GM23338 (cell line): ENCODE measurements around the gene DMD. TPM values are rescaled to one million over a fixed set of nuclear protein-coding genes. Genes with fewer than 3 reads are reported as not detected.
"Not testable (repeated sequence)": the region's sequence is repeated elsewhere in the genome, so short reads cannot be mapped to it uniquely, and the experiment has no call there.

Source experiments
- ATAC-seq: fragments of 200-7000 bp; cut with Tn5 transposase; 3 replicates; pipeline ENCODE4 v1.9.1; 2020
- DNase-seq: peaks from one replicate; pipeline ENCODE4 v3.0.0-alpha.2; 2015; ENCODE audit warnings: low spot score
- H2AFZ ChIP-seq: fragments of 200-600 bp; sonication (generic); 2 replicates; pipeline ENCODE4 v1.8.0; 2016; ENCODE audit warnings: antibody characterized with exemption, mild to moderate bottlenecking, moderate library complexity
- H3F3A ChIP-seq: fragments of 200-600 bp; sonication (generic); replicated peaks from 2 replicates; pipeline ENCODE4 v1.8.0; 2017; ENCODE audit warnings: antibody characterized with exemption, mixed run types, low read depth
- H3K27ac ChIP-seq: fragments of 200-600 bp; sonication (generic); 2 replicates; pipeline ENCODE4 v1.6.1; 2016; ENCODE audit warnings: low read depth
- H3K27me3 ChIP-seq: fragments of 200-600 bp; sonication (generic); 2 replicates; pipeline ENCODE4 v1.8.0; 2016; ENCODE audit warnings: mild to moderate bottlenecking, mixed run types, moderate library complexity; ENCODE audit not compliant: insufficient read depth
- H3K36me3 ChIP-seq: fragments of 200-600 bp; sonication (generic); 2 replicates; pipeline ENCODE4 v1.8.0; 2016; ENCODE audit warnings: mild to moderate bottlenecking; ENCODE audit not compliant: insufficient read depth
- H3K4me1 ChIP-seq: fragments of 200-600 bp; sonication (generic); 2 replicates; pipeline ENCODE4 v1.8.0; 2016; ENCODE audit warnings: mild to moderate bottlenecking, moderate library complexity; ENCODE audit not compliant: insufficient read depth
- H3K4me2 ChIP-seq: fragments of 200-600 bp; sonication (generic); 2 replicates; pipeline ENCODE4 v1.7.1; 2017; ENCODE audit warnings: mixed run types
- H3K4me3 ChIP-seq: fragments of 200-600 bp; sonication (generic); 2 replicates; pipeline ENCODE4 v1.6.1; 2016; ENCODE audit warnings: mixed run types
- H3K79me2 ChIP-seq: fragments of 200-600 bp; sonication (generic); replicated peaks from 2 replicates; pipeline ENCODE4 v1.8.0; 2017; ENCODE audit warnings: mild to moderate bottlenecking; ENCODE audit not compliant: insufficient read depth
- H3K9me2 ChIP-seq: fragments of 200-600 bp; sonication (generic); 2 replicates; pipeline ENCODE4 v1.8.0; 2017; ENCODE audit not compliant: insufficient read depth
- H4K20me1 ChIP-seq: fragments of 200-600 bp; sonication (generic); replicated peaks from 2 replicates; pipeline ENCODE4 v1.8.0; 2017; ENCODE audit warnings: mild to moderate bottlenecking; ENCODE audit not compliant: insufficient read depth
- H3K27ac Mint-ChIP-seq: 2 replicates; pipeline ENCODE4 v1.8.0; 2020; ENCODE audit warnings: inconsistent platforms, mild to moderate bottlenecking, moderate library complexity, mixed read lengths
- H3K27me3 Mint-ChIP-seq: 3 replicates; pipeline ENCODE4 v1.8.0; 2022; ENCODE audit warnings: low read depth, mild to moderate bottlenecking, moderate library complexity, mixed read lengths, inconsistent platforms; ENCODE audit not compliant: insufficient read depth, poor library complexity
- H3K36me3 Mint-ChIP-seq: 3 replicates; pipeline ENCODE4 v1.8.0; 2021; ENCODE audit warnings: low read depth, mild to moderate bottlenecking, inconsistent platforms, moderate library complexity, mixed read lengths
- H3K4me1 Mint-ChIP-seq: 3 replicates; pipeline ENCODE4 v1.8.0; 2020; ENCODE audit warnings: mild to moderate bottlenecking, inconsistent platforms, mixed read lengths
- H3K4me3 Mint-ChIP-seq: 3 replicates; pipeline ENCODE4 v1.8.0; 2021; ENCODE audit warnings: moderate library complexity, mild to moderate bottlenecking, inconsistent platforms, mixed read lengths
- H3K9me3 Mint-ChIP-seq: 3 replicates; pipeline ENCODE4 v1.8.0; 2020; ENCODE audit warnings: moderate library complexity, mild to moderate bottlenecking, inconsistent platforms, mixed read lengths
- EZH2 ChIP-seq: fragments of 200-600 bp; sonication (generic); IDR thresholded peaks from one replicate; pipeline ENCODE4 v1.8.0; 2017; ENCODE audit warnings: antibody characterized with exemption, mild to moderate bottlenecking, low read depth; ENCODE audit not compliant: unreplicated experiment
- NANOG ChIP-seq: IDR thresholded peaks from 2 replicates; pipeline ENCODE4 v1.6.1; 2016; ENCODE audit warnings: antibody characterized with exemption, borderline replicate concordance
- POLR2AphosphoS5 ChIP-seq: IDR thresholded peaks from 2 replicates; pipeline ENCODE4 v1.6.1; 2016; ENCODE audit warnings: antibody characterized with exemption, low read depth
- STAT1 ChIP-seq: IDR thresholded peaks from one replicate; pipeline ENCODE4 v1.6.1; 2016; ENCODE audit warnings: antibody characterized with exemption; ENCODE audit not compliant: unreplicated experiment
- ZNF114 ChIP-seq: fragments of 250-450 bp; sonication (Bioruptor Pico); IDR thresholded peaks from 2 replicates; pipeline ENCODE4 v1.5.0; 2020; ENCODE audit warnings: mild to moderate bottlenecking, moderate library complexity
- polyA plus RNA-seq: library from polyadenylated mRNA; unstranded; fragments of >200 nt; fragmentation: Nextera tagmentation; extraction: Ambion mirVana; gene quantifications from 2 replicates; pipeline ENCODE4 v1.2.1, GENCODE V29; 2016
- total RNA-seq: library from RNA; depleted of rRNA; stranded (reverse); fragments of >200 nt; shearing (Covaris generic); gene quantifications from 2 replicates; pipeline ENCODE4 v1.2.3, GENCODE V29; 2014
- TF ChIP-seq, protein P1 (sequence below): fragments of 250-450 bp; sonication (Bioruptor Pico); IDR thresholded peaks from 2 replicates; pipeline ENCODE4 v1.5.0; 2020; ENCODE audit warnings: mild to moderate bottlenecking, moderate library complexity
- TF ChIP-seq, protein P2 (sequence below): IDR thresholded peaks from one replicate; pipeline ENCODE4 v1.6.1; 2018; ENCODE audit warnings: antibody characterized with exemption; ENCODE audit not compliant: unreplicated experiment
- TF ChIP-seq, protein P3 (sequence below): IDR thresholded peaks from 2 replicates; pipeline ENCODE4 v1.6.1; 2016; ENCODE audit warnings: antibody characterized with exemption

DMD gene
- total and polyA plus RNA-seq, 2 experiments from 2014 or later: 4.5 to 7.6 TPM

DNA sequence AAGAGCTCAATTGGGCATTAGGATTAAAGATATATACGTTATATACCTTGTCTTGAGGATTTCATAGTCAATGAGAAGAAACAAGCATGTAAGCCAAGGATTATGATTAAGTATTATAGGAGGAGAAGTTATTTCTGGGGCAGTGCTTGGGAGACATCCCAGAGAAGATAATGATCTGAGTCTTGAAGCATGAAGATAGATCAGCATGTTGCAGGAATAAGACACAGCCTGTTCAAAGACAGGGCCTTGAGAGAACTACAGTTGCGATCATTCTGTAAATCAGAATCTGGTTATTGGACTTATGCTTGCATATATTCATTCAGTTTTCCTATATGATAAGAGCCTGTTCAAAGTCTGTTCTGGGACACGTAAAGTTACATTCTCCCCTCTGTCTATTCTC lies 1277.3 kb downstream of the DMD start (continued):
- TF ChIP-seq, protein P1, sequence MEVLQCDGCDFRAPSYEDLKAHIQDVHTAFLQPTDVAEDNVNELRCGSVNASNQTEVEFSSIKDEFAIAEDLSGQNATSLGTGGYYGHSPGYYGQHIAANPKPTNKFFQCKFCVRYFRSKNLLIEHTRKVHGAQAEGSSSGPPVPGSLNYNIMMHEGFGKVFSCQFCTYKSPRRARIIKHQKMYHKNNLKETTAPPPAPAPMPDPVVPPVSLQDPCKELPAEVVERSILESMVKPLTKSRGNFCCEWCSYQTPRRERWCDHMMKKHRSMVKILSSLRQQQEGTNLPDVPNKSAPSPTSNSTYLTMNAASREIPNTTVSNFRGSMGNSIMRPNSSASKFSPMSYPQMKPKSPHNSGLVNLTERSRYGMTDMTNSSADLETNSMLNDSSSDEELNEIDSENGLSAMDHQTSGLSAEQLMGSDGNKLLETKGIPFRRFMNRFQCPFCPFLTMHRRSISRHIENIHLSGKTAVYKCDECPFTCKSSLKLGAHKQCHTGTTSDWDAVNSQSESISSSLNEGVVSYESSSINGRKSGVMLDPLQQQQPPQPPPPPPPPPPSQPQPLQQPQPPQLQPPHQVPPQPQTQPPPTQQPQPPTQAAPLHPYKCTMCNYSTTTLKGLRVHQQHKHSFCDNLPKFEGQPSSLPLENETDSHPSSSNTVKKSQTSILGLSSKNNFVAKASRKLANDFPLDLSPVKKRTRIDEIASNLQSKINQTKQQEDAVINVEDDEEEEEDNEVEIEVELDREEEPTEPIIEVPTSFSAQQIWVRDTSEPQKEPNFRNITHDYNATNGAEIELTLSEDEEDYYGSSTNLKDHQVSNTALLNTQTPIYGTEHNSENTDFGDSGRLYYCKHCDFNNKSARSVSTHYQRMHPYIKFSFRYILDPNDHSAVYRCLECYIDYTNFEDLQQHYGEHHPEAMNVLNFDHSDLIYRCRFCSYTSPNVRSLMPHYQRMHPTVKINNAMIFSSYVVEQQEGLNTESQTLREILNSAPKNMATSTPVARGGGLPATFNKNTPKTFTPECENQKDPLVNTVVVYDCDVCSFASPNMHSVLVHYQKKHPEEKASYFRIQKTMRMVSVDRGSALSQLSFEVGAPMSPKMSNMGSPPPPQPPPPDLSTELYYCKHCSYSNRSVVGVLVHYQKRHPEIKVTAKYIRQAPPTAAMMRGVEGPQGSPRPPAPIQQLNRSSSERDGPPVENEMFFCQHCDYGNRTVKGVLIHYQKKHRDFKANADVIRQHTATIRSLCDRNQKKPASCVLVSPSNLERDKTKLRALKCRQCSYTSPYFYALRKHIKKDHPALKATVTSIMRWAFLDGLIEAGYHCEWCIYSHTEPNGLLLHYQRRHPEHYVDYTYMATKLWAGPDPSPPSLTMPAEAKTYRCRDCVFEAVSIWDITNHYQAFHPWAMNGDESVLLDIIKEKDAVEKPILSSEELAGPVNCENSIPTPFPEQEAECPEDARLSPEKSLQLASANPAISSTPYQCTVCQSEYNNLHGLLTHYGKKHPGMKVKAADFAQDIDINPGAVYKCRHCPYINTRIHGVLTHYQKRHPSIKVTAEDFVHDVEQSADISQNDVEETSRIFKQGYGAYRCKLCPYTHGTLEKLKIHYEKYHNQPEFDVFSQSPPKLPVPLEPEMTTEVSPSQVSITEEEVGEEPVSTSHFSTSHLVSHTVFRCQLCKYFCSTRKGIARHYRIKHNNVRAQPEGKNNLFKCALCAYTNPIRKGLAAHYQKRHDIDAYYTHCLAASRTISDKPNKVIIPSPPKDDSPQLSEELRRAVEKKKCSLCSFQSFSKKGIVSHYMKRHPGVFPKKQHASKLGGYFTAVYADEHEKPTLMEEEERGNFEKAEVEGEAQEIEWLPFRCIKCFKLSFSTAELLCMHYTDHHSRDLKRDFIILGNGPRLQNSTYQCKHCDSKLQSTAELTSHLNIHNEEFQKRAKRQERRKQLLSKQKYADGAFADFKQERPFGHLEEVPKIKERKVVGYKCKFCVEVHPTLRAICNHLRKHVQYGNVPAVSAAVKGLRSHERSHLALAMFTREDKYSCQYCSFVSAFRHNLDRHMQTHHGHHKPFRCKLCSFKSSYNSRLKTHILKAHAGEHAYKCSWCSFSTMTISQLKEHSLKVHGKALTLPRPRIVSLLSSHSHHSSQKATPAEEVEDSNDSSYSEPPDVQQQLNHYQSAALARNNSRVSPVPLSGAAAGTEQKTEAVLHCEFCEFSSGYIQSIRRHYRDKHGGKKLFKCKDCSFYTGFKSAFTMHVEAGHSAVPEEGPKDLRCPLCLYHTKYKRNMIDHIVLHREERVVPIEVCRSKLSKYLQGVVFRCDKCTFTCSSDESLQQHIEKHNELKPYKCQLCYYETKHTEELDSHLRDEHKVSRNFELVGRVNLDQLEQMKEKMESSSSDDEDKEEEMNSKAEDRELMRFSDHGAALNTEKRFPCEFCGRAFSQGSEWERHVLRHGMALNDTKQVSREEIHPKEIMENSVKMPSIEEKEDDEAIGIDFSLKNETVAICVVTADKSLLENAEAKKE (CRISPR knock-in tag): no peak
- TF ChIP-seq ZNF114 (CRISPR knock-in tag): no peak
- no peak for TF ChIP-seq NANOG
- TF ChIP-seq EZH2: no peak
- TF ChIP-seq STAT1: no peak

DNA sequence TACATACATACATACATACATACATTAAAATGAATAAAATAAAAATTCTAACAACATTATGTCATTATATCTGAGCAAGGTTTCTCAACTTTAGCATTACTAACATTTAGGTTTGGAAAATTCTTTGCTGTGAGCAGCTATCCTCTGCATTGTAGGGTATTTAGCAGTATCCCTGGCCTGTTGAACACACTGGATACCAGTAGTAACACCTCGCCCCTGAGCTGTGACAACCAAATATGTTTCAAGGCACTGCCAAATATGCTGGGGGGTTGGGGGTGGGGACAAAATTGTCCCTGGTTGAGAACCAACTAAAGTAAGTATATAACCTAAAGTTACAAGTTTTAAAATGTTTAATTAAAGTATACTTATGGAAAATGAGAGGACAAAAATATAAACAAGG lies 1278.6 kb downstream of the DMD start:
- no peaks in the 10 kb centered on the region for H3K27me3 Mint-ChIP-seq
- H3K4me1 ChIP-seq: no peaks in the 10 kb centered on the region

DNA sequence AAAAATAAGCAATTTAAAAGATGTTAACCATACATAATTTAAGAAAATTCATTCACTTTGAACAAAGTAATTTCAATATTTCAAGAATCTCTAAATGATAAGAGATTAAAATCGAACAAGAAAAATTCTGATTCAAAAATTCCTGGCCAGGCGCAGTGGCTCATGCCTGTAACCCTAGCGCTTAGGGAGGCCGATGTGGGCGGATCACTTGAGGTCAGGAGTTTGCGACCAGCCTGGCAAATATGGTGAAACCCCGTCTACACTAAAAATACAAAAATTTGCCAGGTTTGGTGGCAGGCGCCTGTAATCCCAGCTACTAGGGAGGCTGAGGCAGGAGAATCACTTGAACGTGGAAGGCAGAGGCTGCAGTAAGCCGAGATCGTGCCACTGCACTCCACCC lies 1279.0 kb downstream of the DMD start:
- not testable (repeated sequence) for ATAC-seq, H3K4me3 Mint-ChIP-seq, H3F3A ChIP-seq, H3K9me2 ChIP-seq, H3K4me1 ChIP-seq, H3K27ac ChIP-seq, H4K20me1 ChIP-seq, H3K4me1 Mint-ChIP-seq, H3K4me2 ChIP-seq, H3K36me3 ChIP-seq, DNase-seq, H3K27me3 Mint-ChIP-seq, H3K27me3 ChIP-seq, H2AFZ ChIP-seq, H3K36me3 Mint-ChIP-seq, H3K27ac Mint-ChIP-seq, H3K4me3 ChIP-seq, H3K79me2 ChIP-seq, H3K9me3 Mint-ChIP-seq

More for the DNA sequence above, 1278.6 kb downstream of the DMD start:
- Mint-ChIP-seq H3K4me3 (no peak overlapping the region), H3K27ac (no peak overlapping the region), H3K36me3 (no peaks in the 10 kb centered on the region), H3K9me3 (no peaks in the 10 kb centered on the region), H3K4me1 (no peaks in the 10 kb centered on the region)
- TF ChIP-seq, protein P2, sequence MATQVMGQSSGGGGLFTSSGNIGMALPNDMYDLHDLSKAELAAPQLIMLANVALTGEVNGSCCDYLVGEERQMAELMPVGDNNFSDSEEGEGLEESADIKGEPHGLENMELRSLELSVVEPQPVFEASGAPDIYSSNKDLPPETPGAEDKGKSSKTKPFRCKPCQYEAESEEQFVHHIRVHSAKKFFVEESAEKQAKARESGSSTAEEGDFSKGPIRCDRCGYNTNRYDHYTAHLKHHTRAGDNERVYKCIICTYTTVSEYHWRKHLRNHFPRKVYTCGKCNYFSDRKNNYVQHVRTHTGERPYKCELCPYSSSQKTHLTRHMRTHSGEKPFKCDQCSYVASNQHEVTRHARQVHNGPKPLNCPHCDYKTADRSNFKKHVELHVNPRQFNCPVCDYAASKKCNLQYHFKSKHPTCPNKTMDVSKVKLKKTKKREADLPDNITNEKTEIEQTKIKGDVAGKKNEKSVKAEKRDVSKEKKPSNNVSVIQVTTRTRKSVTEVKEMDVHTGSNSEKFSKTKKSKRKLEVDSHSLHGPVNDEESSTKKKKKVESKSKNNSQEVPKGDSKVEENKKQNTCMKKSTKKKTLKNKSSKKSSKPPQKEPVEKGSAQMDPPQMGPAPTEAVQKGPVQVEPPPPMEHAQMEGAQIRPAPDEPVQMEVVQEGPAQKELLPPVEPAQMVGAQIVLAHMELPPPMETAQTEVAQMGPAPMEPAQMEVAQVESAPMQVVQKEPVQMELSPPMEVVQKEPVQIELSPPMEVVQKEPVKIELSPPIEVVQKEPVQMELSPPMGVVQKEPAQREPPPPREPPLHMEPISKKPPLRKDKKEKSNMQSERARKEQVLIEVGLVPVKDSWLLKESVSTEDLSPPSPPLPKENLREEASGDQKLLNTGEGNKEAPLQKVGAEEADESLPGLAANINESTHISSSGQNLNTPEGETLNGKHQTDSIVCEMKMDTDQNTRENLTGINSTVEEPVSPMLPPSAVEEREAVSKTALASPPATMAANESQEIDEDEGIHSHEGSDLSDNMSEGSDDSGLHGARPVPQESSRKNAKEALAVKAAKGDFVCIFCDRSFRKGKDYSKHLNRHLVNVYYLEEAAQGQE: no peak
- TF ChIP-seq, protein P3, sequence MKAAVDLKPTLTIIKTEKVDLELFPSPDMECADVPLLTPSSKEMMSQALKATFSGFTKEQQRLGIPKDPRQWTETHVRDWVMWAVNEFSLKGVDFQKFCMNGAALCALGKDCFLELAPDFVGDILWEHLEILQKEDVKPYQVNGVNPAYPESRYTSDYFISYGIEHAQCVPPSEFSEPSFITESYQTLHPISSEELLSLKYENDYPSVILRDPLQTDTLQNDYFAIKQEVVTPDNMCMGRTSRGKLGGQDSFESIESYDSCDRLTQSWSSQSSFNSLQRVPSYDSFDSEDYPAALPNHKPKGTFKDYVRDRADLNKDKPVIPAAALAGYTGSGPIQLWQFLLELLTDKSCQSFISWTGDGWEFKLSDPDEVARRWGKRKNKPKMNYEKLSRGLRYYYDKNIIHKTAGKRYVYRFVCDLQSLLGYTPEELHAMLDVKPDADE: no peak
- TF ChIP-seq EZH2: no peak
- TF ChIP-seq POLR2AphosphoS5: no peak
- no peaks in the 10 kb centered on the region for H3F3A ChIP-seq
- H3K4me3 ChIP-seq: no peak overlapping the region
- no peaks in the 10 kb centered on the region for H3K9me2 ChIP-seq
- ATAC-seq: no peak
- no peak for DNase-seq
- no peaks in the 10 kb centered on the region for H3K27me3 ChIP-seq
- H3K36me3 ChIP-seq: no peaks in the 10 kb centered on the region
- H4K20me1 ChIP-seq: no peaks in the 10 kb centered on the region
- no peak overlapping the region for H3K4me2 ChIP-seq
- no peaks in the 10 kb centered on the region for H3K79me2 ChIP-seq
- no peak overlapping the region for H2AFZ ChIP-seq
- H3K27ac ChIP-seq: no peak overlapping the region
